HepG2 (cell line): ENCODE data around the gene SERPINI1. TPM values are rescaled to one million over a fixed set of nuclear protein-coding genes. Genes with fewer than 3 reads are reported as not detected.
A peak's percentile ranks its signal among the peaks of the same experiment; 100 is the strongest.

Experiments
- ERF ChIP-seq: IDR thresholded peaks from 2 replicates; pipeline ENCODE4 v1.6.1; 2018; ENCODE audit warnings: missing biosample characterization, missing genetic modification reagents
- FOXJ3 ChIP-seq: sonication (generic); formaldehyde crosslinking; IDR thresholded peaks from 2 replicates; pipeline ENCODE4 v1.4.0; 2020; ENCODE audit warnings: missing genetic modification reagents, mild to moderate bottlenecking, borderline replicate concordance
- ISL2 ChIP-seq: sonication (generic); formaldehyde crosslinking; IDR thresholded peaks from 2 replicates; pipeline ENCODE4 v1.5.0; 2020; ENCODE audit warnings: missing genetic modification reagents
- JARID2 ChIP-seq: sonication (generic); formaldehyde crosslinking; IDR thresholded peaks from 2 replicates; pipeline ENCODE4 v1.8.1; 2023; ENCODE audit warnings: missing genetic modification reagents, inconsistent platforms; ENCODE audit not compliant: insufficient replicate concordance
- KDM4B ChIP-seq: sonication (generic); formaldehyde crosslinking; IDR thresholded peaks from 2 replicates; pipeline ENCODE4 v1.4.0; 2020; ENCODE audit warnings: missing genetic modification reagents
- KLF13 ChIP-seq: sonication (generic); formaldehyde crosslinking; IDR thresholded peaks from 2 replicates; pipeline ENCODE4 v1.4.0; 2020; ENCODE audit warnings: mild to moderate bottlenecking, missing genetic modification reagents
- MYC ChIP-seq: sonication (generic); formaldehyde crosslinking; IDR thresholded peaks from 2 replicates; pipeline ENCODE4 v1.9.0; 2021; ENCODE audit warnings: missing genetic modification reagents, borderline replicate concordance
- PHF20 ChIP-seq: sonication (generic); formaldehyde crosslinking; IDR thresholded peaks from 2 replicates; pipeline ENCODE4 v1.5.0; 2020; ENCODE audit warnings: mild to moderate bottlenecking, missing genetic modification reagents
- SMAD3 ChIP-seq: sonication (generic); formaldehyde crosslinking; IDR thresholded peaks from 2 replicates; pipeline ENCODE4 v1.4.0; 2020; ENCODE audit warnings: missing genetic modification reagents
- SNAI1 ChIP-seq: sonication (generic); formaldehyde crosslinking; IDR thresholded peaks from 2 replicates; pipeline ENCODE4 v1.5.0; 2020; ENCODE audit warnings: mild to moderate bottlenecking, missing genetic modification reagents, borderline replicate concordance
- SNRNP70 ChIP-seq: fragments of 200-400 bp; formaldehyde crosslinking; IDR thresholded peaks from 2 replicates; pipeline ENCODE4 v1.6.1; 2017; ENCODE audit warnings: mild to moderate bottlenecking, low read depth, low read length, moderate library complexity
- SOX6 ChIP-seq, 2 experiments: fragments of 450-650 bp in 1 of 2; sonication (generic) in 1 of 2; formaldehyde crosslinking in 1 of 2; IDR thresholded peaks; 2 replicates each; pipeline versions ENCODE4 v1.4.0 to v1.6.1; 2017 to 2020; ENCODE audit warnings: antibody characterized with exemption in 1 of 2, mild to moderate bottlenecking in 1 of 2, missing genetic modification reagents in 1 of 2
- ZBTB42 ChIP-seq: sonication (generic); formaldehyde crosslinking; IDR thresholded peaks from 2 replicates; pipeline ENCODE4 v1.5.0; 2020; ENCODE audit warnings: mild to moderate bottlenecking, missing genetic modification reagents
- ZFP36L2 ChIP-seq: sonication (generic); formaldehyde crosslinking; IDR thresholded peaks from 2 replicates; pipeline ENCODE4 v1.4.0; 2020; ENCODE audit warnings: missing genetic modification reagents
- ZNF207 ChIP-seq: fragments of 450-650 bp; IDR thresholded peaks from 2 replicates; pipeline ENCODE4 v1.6.1; 2016; ENCODE audit warnings: antibody characterized with exemption, borderline replicate concordance
- ZNF235 ChIP-seq: sonication (generic); formaldehyde crosslinking; IDR thresholded peaks from 2 replicates; pipeline ENCODE4 v1.8.1; 2023; ENCODE audit warnings: mild to moderate bottlenecking, missing genetic modification reagents, borderline replicate concordance
- ZNF317 ChIP-seq: sonication (generic); formaldehyde crosslinking; IDR thresholded peaks from 2 replicates; pipeline ENCODE4 v1.5.0; 2020; ENCODE audit warnings: mild to moderate bottlenecking, missing genetic modification reagents
- ZNF333 ChIP-seq: sonication (generic); formaldehyde crosslinking; IDR thresholded peaks from 2 replicates; pipeline ENCODE4 v1.4.0; 2020; ENCODE audit warnings: mild to moderate bottlenecking, missing genetic modification reagents, borderline replicate concordance
- ZNF383 ChIP-seq: sonication (generic); formaldehyde crosslinking; IDR thresholded peaks from 2 replicates; pipeline ENCODE4 v1.4.0; 2020; ENCODE audit warnings: missing genetic modification reagents, mild to moderate bottlenecking, borderline replicate concordance
- polyA plus RNA-seq, 8 experiments: library from polyadenylated mRNA; depleted of rRNA in 3 of 8; stranded (reverse) in 7 of 8; unstranded in 1 of 8; fragments of >200 nt; fragmentation: Illumina TruSeq in 4 of 8; extraction: Trizol in 4 of 8; gene quantifications; 2 replicates each; pipeline versions ENCODE4 v1.2.1 to v1.2.3, GENCODE V29; 2011 to 2016; ENCODE audit warnings: low read depth in 4 of 8, missing spikeins in 1 of 8, mixed read lengths in 1 of 8; ENCODE audit not compliant: insufficient read depth in 1 of 8
- total RNA-seq, 5 experiments: library from RNA; depleted of rRNA; stranded (reverse); fragments of >200 nt; fragmentation: Illumina TruSeq; extraction: Trizol; gene quantifications; 2 replicates each; pipeline ENCODE4 v1.2.3, GENCODE V29; 2016; ENCODE audit warnings: low read depth in 1 of 5
- TF ChIP-seq, protein P1 (sequence below): sonication (generic); formaldehyde crosslinking; IDR thresholded peaks from 2 replicates; pipeline ENCODE4 v1.5.0; 2020; ENCODE audit warnings: mild to moderate bottlenecking, missing genetic modification reagents
- TF ChIP-seq, protein P2 (sequence below): IDR thresholded peaks from 2 replicates; pipeline ENCODE4 v1.6.1; 2016; ENCODE audit warnings: mild to moderate bottlenecking
- TF ChIP-seq, protein P3 (sequence below): sonication (generic); formaldehyde crosslinking; IDR thresholded peaks from 2 replicates; pipeline ENCODE4 v1.5.1; 2020; ENCODE audit warnings: mild to moderate bottlenecking, missing genetic modification reagents, moderate library complexity
- TF ChIP-seq, protein P4 (sequence below): sonication (generic); formaldehyde crosslinking; IDR thresholded peaks from 2 replicates; pipeline ENCODE4 v1.4.0; 2020; ENCODE audit warnings: mild to moderate bottlenecking, missing genetic modification reagents
- TF ChIP-seq, protein P5 (sequence below): sonication (generic); formaldehyde crosslinking; IDR thresholded peaks from 2 replicates; pipeline ENCODE4 v1.8.0; 2022; ENCODE audit warnings: missing genetic modification reagents, mild to moderate bottlenecking, moderate library complexity, borderline replicate concordance

The SERPINI1 gene
- total and polyA plus RNA-seq, 2 of the 13 experiments (the other 11 are each of a cell fraction or from before 2014, with no cell fraction given), result 14.7 to 58.0 TPM

DNA sequence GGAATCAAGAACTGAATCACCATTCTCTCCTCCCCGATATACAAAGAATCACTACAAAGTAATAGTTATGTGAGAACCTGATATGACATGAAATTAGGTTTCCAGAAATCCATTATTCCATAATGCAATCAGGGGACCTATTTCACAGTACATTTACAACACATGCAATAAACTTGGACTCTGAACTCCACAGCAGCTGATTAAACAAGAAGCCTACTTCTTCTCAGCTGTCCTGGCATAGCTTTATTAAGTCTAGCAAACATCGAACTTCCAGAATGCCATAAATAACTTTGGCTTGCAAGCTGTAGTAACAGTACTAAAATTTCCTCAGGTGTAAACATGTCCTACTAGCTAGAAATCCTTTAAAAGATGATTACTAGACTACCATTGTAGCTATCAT, 18.6 kb upstream of the SERPINI1 start (continued):
- no peak for TF ChIP-seq SNAI1 (CRISPR knock-in tag)
- no peak for TF ChIP-seq MYC
- TF ChIP-seq, protein P1, sequence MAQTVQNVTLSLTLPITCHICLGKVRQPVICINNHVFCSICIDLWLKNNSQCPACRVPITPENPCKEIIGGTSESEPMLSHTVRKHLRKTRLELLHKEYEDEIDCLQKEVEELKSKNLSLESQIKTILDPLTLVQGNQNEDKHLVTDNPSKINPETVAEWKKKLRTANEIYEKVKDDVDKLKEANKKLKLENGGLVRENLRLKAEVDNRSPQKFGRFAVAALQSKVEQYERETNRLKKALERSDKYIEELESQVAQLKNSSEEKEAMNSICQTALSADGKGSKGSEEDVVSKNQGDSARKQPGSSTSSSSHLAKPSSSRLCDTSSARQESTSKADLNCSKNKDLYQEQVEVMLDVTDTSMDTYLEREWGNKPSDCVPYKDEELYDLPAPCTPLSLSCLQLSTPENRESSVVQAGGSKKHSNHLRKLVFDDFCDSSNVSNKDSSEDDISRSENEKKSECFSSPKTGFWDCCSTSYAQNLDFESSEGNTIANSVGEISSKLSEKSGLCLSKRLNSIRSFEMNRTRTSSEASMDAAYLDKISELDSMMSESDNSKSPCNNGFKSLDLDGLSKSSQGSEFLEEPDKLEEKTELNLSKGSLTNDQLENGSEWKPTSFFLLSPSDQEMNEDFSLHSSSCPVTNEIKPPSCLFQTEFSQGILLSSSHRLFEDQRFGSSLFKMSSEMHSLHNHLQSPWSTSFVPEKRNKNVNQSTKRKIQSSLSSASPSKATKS, result no peak
- no peak for TF ChIP-seq SNRNP70
- TF ChIP-seq SMAD3, result peak; percentile 68; the same call in 1 of the 2 replicates
- TF ChIP-seq ZBTB42 (CRISPR knock-in tag), result no peak
- TF ChIP-seq KDM4B (CRISPR knock-in tag), result no peak
- TF ChIP-seq SOX6 (IDR thresholded peaks at IDR 0.05), result no peak
- no peak; the same call in 1 of the 2 replicates for TF ChIP-seq SOX6 (CRISPR knock-in tag; IDR thresholded peaks at IDR 0.05)
- no peak for TF ChIP-seq ZFP36L2 (CRISPR knock-in tag)
- TF ChIP-seq, protein P2, sequence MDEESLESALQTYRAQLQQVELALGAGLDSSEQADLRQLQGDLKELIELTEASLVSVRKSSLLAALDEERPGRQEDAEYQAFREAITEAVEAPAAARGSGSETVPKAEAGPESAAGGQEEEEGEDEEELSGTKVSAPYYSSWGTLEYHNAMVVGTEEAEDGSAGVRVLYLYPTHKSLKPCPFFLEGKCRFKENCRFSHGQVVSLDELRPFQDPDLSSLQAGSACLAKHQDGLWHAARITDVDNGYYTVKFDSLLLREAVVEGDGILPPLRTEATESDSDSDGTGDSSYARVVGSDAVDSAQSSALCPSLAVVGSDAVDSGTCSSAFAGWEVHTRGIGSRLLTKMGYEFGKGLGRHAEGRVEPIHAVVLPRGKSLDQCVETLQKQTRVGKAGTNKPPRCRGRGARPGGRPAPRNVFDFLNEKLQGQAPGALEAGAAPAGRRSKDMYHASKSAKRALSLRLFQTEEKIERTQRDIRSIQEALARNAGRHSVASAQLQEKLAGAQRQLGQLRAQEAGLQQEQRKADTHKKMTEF (CRISPR knock-in tag), result peak; percentile 60; the same call in 1 of the 2 replicates
- peak; percentile 66; the same call in 1 of the 2 replicates for TF ChIP-seq FOXJ3 (CRISPR knock-in tag)
- TF ChIP-seq ZNF317, result no peak
- TF ChIP-seq ZNF383 (CRISPR knock-in tag), result no peak
- TF ChIP-seq JARID2 (CRISPR knock-in tag), result no peak
- TF ChIP-seq, protein P3, sequence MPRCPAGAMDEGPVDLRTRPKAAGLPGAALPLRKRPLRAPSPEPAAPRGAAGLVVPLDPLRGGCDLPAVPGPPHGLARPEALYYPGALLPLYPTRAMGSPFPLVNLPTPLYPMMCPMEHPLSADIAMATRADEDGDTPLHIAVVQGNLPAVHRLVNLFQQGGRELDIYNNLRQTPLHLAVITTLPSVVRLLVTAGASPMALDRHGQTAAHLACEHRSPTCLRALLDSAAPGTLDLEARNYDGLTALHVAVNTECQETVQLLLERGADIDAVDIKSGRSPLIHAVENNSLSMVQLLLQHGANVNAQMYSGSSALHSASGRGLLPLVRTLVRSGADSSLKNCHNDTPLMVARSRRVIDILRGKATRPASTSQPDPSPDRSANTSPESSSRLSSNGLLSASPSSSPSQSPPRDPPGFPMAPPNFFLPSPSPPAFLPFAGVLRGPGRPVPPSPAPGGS, result no peak
- TF ChIP-seq ERF (CRISPR knock-in tag), result peak; percentile 29; the same call in 1 of the 2 replicates
- 0 out of 2 replicates have a peak, but pooled peaks have one; percentile 20 for TF ChIP-seq ISL2 (CRISPR knock-in tag)
- no peak for TF ChIP-seq PHF20 (CRISPR knock-in tag)
- TF ChIP-seq ZNF207, result no peak
- TF ChIP-seq, protein P4, sequence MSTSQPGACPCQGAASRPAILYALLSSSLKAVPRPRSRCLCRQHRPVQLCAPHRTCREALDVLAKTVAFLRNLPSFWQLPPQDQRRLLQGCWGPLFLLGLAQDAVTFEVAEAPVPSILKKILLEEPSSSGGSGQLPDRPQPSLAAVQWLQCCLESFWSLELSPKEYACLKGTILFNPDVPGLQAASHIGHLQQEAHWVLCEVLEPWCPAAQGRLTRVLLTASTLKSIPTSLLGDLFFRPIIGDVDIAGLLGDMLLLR (CRISPR knock-in tag), result no peak
- TF ChIP-seq ZNF235 (CRISPR knock-in tag), result no peak
- TF ChIP-seq, protein P5, sequence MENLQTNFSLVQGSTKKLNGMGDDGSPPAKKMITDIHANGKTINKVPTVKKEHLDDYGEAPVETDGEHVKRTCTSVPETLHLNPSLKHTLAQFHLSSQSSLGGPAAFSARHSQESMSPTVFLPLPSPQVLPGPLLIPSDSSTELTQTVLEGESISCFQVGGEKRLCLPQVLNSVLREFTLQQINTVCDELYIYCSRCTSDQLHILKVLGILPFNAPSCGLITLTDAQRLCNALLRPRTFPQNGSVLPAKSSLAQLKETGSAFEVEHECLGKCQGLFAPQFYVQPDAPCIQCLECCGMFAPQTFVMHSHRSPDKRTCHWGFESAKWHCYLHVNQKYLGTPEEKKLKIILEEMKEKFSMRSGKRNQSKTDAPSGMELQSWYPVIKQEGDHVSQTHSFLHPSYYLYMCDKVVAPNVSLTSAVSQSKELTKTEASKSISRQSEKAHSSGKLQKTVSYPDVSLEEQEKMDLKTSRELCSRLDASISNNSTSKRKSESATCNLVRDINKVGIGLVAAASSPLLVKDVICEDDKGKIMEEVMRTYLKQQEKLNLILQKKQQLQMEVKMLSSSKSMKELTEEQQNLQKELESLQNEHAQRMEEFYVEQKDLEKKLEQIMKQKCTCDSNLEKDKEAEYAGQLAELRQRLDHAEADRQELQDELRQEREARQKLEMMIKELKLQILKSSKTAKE (CRISPR knock-in tag), result no peak
- no peak for TF ChIP-seq KLF13
- TF ChIP-seq ZNF333 (CRISPR knock-in tag), result no peak
